OCI-LY7 (cell line): ENCODE data around the gene PACS2. TPM values are rescaled to one million over a fixed set of nuclear protein-coding genes. Genes with fewer than 3 reads are reported as not detected.

Experiments
- BruUV-seq: library from RNA; stranded (reverse); fragments of 400-500 nt; replicated peaks from 2 replicates; lab custom pipeline; 2021; lab: Mats Ljungman, UMichigan
- CTCF ChIA-PET: fragments of 300-600 bp; sonication (Branson Sonifier 250); formaldehyde crosslinking; loops from one replicate; lab custom pipeline; 2022; ENCODE audit warnings: antibody characterized with exemption; ENCODE audit not compliant: unreplicated experiment; lab: Charles Lee
- POLR2A ChIA-PET: fragments of 300-600 bp; sonication (Branson Sonifier 250); formaldehyde crosslinking; loops from one replicate; lab custom pipeline; 2022; ENCODE audit warnings: antibody characterized with exemption; lab: Charles Lee
- DNase-seq: peaks from one replicate; pipeline ENCODE4 v3.0.0-alpha.2; 2015; ENCODE audit warnings: low spot score
- H2AFZ ChIP-seq: fragments of 200-600 bp; sonication (generic), shearing (Covaris generic); 2 replicates; pipeline ENCODE4 v1.6.1; 2014; ENCODE audit warnings: mild to moderate bottlenecking, antibody characterized with exemption, low read length, moderate library complexity
- H3K27ac ChIP-seq: fragments of 200-600 bp; sonication (generic); 2 replicates; pipeline ENCODE4 v1.5.1; 2014; ENCODE audit warnings: mixed run types, low read depth, mild to moderate bottlenecking, moderate library complexity, low read length, inconsistent platforms; ENCODE audit not compliant: poor library complexity, severe bottlenecking
- H3K36me3 ChIP-seq: fragments of 200-600 bp; sonication (generic); 2 replicates; pipeline ENCODE4 v1.6.1; 2014; ENCODE audit warnings: mild to moderate bottlenecking, antibody characterized with exemption, low read length, moderate library complexity, mixed read lengths; ENCODE audit not compliant: insufficient read depth
- H3K4me1 ChIP-seq: fragments of 200-600 bp; sonication (generic); 2 replicates; pipeline ENCODE4 v1.5.1; 2014; ENCODE audit warnings: mild to moderate bottlenecking, low read length; ENCODE audit not compliant: insufficient read depth, poor library complexity, severe bottlenecking
- H3K4me2 ChIP-seq: fragments of 200-600 bp; sonication (generic); 2 replicates; pipeline ENCODE4 v1.6.1; 2014; ENCODE audit warnings: mild to moderate bottlenecking, low read length
- H3K4me3 ChIP-seq: fragments of 200-600 bp; sonication (generic); 2 replicates; pipeline ENCODE4 v1.5.1; 2014; ENCODE audit warnings: mild to moderate bottlenecking, low read depth, low read length; ENCODE audit not compliant: poor library complexity, severe bottlenecking
- H3K79me2 ChIP-seq: fragments of 200-600 bp; sonication (generic); 2 replicates; pipeline ENCODE4 v1.6.1; 2016; ENCODE audit warnings: low read depth, mild to moderate bottlenecking, low read length, moderate library complexity, mixed read lengths; ENCODE audit not compliant: insufficient read depth
- H3K9me2 ChIP-seq: fragments of 200-600 bp; sonication (generic); 2 replicates; pipeline ENCODE4 v1.6.1; 2016; ENCODE audit warnings: mild to moderate bottlenecking, low read length, mixed read lengths; ENCODE audit not compliant: insufficient read depth
- H3K9me3 ChIP-seq: fragments of 200-600 bp; sonication (generic); 2 replicates; pipeline ENCODE4 v1.6.1; 2014; ENCODE audit warnings: mild to moderate bottlenecking, mixed run types, low read length, mixed read lengths
- H4K20me1 ChIP-seq: fragments of 200-600 bp; sonication (generic); 2 replicates; pipeline ENCODE4 v1.6.1; 2014; ENCODE audit warnings: mild to moderate bottlenecking, antibody characterized with exemption, low read length, moderate library complexity, mixed read lengths; ENCODE audit not compliant: insufficient read depth
- EZH2phosphoT487 ChIP-seq: fragments of 200-600 bp; sonication (generic); IDR thresholded peaks from 2 replicates; pipeline ENCODE4 v1.6.1; 2018; ENCODE audit warnings: low read depth, borderline replicate concordance, mild to moderate bottlenecking, mixed run types, antibody characterized with exemption, low read length, moderate library complexity, mixed read lengths
- intact Hi-C: fragments of 100-400 bp; cut with micrococcal nuclease; formaldehyde crosslinking; loops from one replicate; pipeline ENCODE4 v1.10.0; 2022; ENCODE audit not compliant: unreplicated experiment
- total RNA-seq, 2 experiments: library from RNA; depleted of rRNA in 1 of 2; stranded (reverse); fragments of >200 nt in 1 of 2; shearing (Covaris generic) in 1 of 2; gene quantifications; 2 replicates each; pipeline ENCODE4 v1.2.3, GENCODE V29; 2014 to 2022
- TF ChIP-seq, protein P1 (sequence below): fragments of 200-600 bp; sonication (generic); conservative IDR thresholded peaks from 2 replicates; pipeline ENCODE4 v1.5.1; 2014; ENCODE audit warnings: mild to moderate bottlenecking, antibody characterized with exemption, low read length, moderate library complexity, mixed read lengths

PACS2 gene
- total RNA-seq, 2 experiments from 2014 or later: 45.4 to 46.9 TPM

DNA sequence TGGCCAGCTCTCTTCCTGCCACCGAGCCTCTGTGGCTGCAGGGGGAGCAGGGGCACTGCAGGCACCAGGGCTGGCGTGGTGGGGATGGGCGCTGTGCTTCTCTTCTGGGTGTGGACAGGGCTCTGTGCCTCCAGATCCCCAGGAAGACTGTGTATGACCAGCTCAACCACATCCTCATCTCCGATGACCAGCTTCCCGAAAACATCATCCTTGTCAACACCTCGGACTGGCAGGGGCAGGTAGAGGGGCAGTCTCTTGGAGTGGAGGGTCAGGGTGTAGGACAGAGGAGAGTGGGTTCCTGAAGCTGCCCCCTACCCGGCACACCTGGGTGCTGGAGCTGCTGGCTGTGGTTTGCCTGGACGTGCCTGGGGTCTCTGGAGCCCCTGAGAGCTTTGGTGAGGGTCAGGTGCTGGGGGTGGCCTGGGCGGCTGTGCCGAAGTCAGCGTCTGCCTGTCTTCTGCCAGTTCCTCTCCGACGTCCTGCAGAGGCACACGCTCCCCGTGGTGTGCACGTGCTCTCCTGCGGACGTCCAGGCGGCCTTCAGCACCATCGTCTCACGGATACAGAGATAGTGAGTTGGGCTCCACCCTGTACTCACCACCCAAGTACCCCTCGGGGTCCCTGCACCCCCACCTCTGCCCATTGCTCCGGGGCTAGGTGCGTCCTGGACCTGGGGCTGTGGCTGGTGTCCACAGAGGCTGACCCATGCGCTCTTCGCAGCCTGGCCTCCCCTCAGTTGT is 68.0 kb downstream of the PACS2 start:
- Histone ChIP-seq H3K4me1 (no peaks in the 10 kb centered on the region), H3K4me3 (no peak overlapping the region), H3K4me2 (no peak overlapping the region), H4K20me1 (no peaks in the 10 kb centered on the region), H3K9me2 (no peaks in the 10 kb centered on the region), H2AFZ (no peak overlapping the region), H3K27ac (no peak overlapping the region), H3K36me3 (no peaks in the 10 kb centered on the region), H3K79me2 (no peaks in the 10 kb centered on the region), H3K9me3 (no peaks in the 10 kb centered on the region)
- ChIA-PET CTCF (interaction anchor here (0.6 kb wide), 1 partner anchor 1624 kb away, joined by 3 read pairs; no protein-coding TSS in a partner anchor), POLR2A (no interaction called here)
- intact Hi-C loops: no loop called here
- no TSS peak for BruUV-seq
- DNase-seq: no peak
- TF ChIP-seq, protein P1, sequence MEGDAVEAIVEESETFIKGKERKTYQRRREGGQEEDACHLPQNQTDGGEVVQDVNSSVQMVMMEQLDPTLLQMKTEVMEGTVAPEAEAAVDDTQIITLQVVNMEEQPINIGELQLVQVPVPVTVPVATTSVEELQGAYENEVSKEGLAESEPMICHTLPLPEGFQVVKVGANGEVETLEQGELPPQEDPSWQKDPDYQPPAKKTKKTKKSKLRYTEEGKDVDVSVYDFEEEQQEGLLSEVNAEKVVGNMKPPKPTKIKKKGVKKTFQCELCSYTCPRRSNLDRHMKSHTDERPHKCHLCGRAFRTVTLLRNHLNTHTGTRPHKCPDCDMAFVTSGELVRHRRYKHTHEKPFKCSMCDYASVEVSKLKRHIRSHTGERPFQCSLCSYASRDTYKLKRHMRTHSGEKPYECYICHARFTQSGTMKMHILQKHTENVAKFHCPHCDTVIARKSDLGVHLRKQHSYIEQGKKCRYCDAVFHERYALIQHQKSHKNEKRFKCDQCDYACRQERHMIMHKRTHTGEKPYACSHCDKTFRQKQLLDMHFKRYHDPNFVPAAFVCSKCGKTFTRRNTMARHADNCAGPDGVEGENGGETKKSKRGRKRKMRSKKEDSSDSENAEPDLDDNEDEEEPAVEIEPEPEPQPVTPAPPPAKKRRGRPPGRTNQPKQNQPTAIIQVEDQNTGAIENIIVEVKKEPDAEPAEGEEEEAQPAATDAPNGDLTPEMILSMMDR: no peak
- no peak for TF ChIP-seq EZH2phosphoT487

DNA sequence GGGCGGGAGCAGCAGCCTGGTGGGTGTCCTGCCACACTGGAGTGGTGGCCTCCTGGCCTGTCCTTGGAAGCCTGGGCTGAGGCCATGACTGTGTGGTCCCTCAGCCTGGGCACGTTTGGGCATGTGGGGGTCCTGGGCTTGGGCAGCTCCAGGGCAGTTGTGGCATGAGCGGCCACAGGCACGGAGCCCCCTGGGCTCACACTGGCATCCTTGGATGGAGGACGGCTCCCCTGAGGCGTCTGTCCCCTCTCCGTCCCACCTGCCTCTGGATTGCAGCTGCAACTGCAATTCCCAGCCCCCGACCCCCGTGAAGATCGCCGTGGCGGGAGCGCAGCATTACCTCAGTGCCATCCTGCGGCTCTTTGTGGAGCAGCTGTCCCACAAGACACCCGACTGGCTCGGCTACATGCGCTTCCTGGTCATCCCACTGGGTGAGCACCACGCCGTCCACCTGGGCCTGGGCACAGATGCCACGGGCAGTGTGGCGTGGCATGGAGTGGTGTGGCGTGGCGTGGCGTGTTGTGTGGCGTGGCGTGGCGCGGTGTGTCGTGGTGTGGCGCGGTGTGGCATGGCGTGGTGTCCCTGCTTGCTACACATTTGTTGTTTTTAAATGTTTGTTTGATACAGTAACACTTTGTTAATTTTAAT is 68.7 kb downstream of the PACS2 start:
- CTCF ChIA-PET: no interaction called here
- no peak for TF ChIP-seq EZH2phosphoT487
- TF ChIP-seq, protein P1: no peak
- Histone ChIP-seq H3K4me1 (no peaks in the 10 kb centered on the region), H4K20me1 (no peaks in the 10 kb centered on the region), H3K79me2 (no peaks in the 10 kb centered on the region), H3K4me3 (no peak overlapping the region), H3K27ac (no peak overlapping the region), H2AFZ (no peak overlapping the region), H3K9me2 (no peaks in the 10 kb centered on the region), H3K4me2 (no peak overlapping the region), H3K36me3 (no peaks in the 10 kb centered on the region), H3K9me3 (no peaks in the 10 kb centered on the region)
- DNase-seq: no peak
- POLR2A ChIA-PET: no interaction called here
- no TSS peak for BruUV-seq
- intact Hi-C loops: no loop called here

DNA sequence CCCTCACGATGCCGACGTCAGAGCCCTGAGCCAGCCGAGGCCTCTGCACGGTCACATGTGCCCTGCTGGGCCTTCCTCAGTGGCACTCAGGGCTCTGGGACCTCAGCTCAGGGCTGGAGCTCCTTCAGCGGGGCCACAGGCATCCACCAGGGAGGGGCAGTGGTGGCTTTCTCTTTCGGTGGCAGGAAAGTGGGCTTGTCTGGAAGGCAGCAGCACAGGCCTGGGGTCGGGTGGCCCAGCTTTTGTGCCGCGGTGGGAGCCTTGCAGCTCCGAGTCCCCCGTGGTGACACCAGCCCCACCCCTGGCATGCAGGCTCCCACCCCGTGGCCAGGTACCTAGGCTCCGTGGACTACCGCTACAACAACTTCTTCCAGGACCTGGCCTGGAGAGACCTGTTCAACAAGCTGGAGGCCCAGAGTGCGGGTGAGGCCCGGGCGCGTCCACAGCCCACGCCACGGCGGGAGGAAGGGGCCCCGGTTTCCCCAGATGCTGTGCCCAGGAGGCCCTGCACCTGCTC is 69.6 kb downstream of the PACS2 start:
- no peak for DNase-seq
- no peak overlapping the region for H3K4me2 ChIP-seq
- no peaks in the 10 kb centered on the region for H3K9me2 ChIP-seq
- H3K79me2 ChIP-seq: no peaks in the 10 kb centered on the region
- ChIA-PET CTCF (no interaction called here), POLR2A (no interaction called here)
- H3K27ac ChIP-seq: no peak overlapping the region
- H3K36me3 ChIP-seq: no peaks in the 10 kb centered on the region
- intact Hi-C loops: no loop called here
- no peaks in the 10 kb centered on the region for H3K9me3 ChIP-seq
- TF ChIP-seq EZH2phosphoT487: no peak
- TF ChIP-seq, protein P1: no peak
- no peaks in the 10 kb centered on the region for H3K4me1 ChIP-seq
- H3K4me3 ChIP-seq: no peak overlapping the region
- no peak overlapping the region for H2AFZ ChIP-seq
- BruUV-seq: no TSS peak
- H4K20me1 ChIP-seq: no peaks in the 10 kb centered on the region
